Subcutaneous abdominal adipose tissue (tissue), 5 donors: ENCODE data around the gene SLC9A2.

Experiments used
- H3K27ac ChIP-seq: one replicate; pipeline ENCODE4 v1.7.0; 2013; ENCODE audit warnings: low read depth, mild to moderate bottlenecking, inconsistent platforms, low read length, moderate library complexity
- H3K27me3 ChIP-seq, 5 donors: one replicate each; pipeline ENCODE4 v1.7.0; 2013; ENCODE audit warnings: low read length in 5 of 5, inconsistent platforms in 1 of 5; ENCODE audit not compliant: control insufficient read depth in 5 of 5, insufficient read depth in 4 of 5
- H3K36me3 ChIP-seq, 5 donors: one replicate each; pipeline ENCODE4 v1.7.0; 2013; ENCODE audit warnings: low read length in 5 of 5; ENCODE audit not compliant: control insufficient read depth in 5 of 5, insufficient read depth in 5 of 5
- H3K4me1 ChIP-seq, 5 donors: one replicate each; pipeline ENCODE4 v1.7.0; 2013; ENCODE audit warnings: low read length in 5 of 5, mild to moderate bottlenecking in 3 of 5, moderate library complexity in 1 of 5; ENCODE audit not compliant: control insufficient read depth in 5 of 5, insufficient read depth in 5 of 5
- H3K4me3 ChIP-seq, 5 donors: one replicate each; pipeline ENCODE4 v1.7.0; 2013; ENCODE audit warnings: low read length in 5 of 5, low read depth in 1 of 5
- H3K9ac ChIP-seq, 5 donors: one replicate each; pipeline ENCODE4 v1.7.0; 2013; ENCODE audit warnings: low read length in 5 of 5, mild to moderate bottlenecking in 4 of 5, moderate library complexity in 3 of 5
- H3K9me3 ChIP-seq, 5 donors: one replicate each; pipeline ENCODE4 v1.7.0; 2013; ENCODE audit warnings: low read length in 5 of 5; ENCODE audit not compliant: control insufficient read depth in 5 of 5
- donor health status: healthy.
- donor health status: healthy.
- donor health status: healthy.
- donor health status: healthy.
- donor health status: healthy.

SLC9A2 gene

DNA sequence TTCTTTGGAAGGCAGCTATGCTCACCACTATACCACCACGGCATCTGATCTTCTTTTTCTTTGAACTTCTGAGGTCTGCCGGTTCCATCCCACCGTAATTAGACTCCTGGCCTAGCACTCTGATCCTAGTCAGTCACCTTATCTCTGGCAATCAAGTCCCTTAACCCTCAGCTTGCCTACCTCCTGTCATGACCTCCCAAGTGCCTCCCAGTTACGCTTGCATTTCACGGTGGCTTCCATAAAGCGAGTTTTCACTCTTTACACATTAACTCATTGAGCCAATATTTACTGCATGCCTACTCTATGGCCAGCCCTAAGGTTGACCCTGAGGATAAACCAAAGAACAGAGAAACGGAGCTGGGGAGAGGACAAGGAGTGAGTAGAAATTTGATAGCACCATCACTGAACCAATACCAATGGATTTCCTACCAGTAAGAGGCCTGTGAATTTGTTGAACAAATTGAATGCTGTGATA is 104.7 kb downstream of the SLC9A2 start:
- H3K27me3 ChIP-seq: no peaks in the 10 kb centered on the region
- no peaks in the 10 kb centered on the region for H3K9me3 ChIP-seq
- peaks cover 0 to 5% (median 1%) of the 10 kb centered on the region in 5 donors for H3K4me1 ChIP-seq
- no peak overlapping the region for H3K9ac ChIP-seq
- H3K27ac ChIP-seq: no peak overlapping the region
- peaks cover 23 to 75% (median 62%) of the 10 kb centered on the region in 5 donors for H3K36me3 ChIP-seq
- no peak overlapping the region for H3K4me3 ChIP-seq

DNA sequence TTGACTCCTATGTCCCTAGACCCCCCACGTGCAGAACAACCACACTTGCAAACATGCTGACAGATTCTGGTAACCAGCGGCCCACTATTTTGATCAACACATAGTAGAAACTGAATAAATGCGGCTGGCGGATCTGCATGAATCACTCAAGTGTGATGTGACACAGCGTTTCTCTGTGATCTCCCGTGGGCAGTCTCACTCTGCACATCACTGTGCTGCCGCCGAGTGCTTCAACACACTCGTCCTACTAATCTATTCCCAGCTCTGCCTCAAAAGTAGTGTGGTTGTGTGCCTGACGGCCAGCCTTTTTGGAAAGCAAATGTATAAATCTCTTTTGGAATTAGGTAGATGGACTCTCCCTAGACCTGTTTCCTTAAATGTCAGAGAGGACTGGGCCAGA is 105.2 kb downstream of the SLC9A2 start:
- Histone ChIP-seq H3K9ac (no peak overlapping the region), H3K4me1 (peaks cover 0 to 5% (median 0%) of the 10 kb centered on the region in 5 donors), H3K27me3 (no peaks in the 10 kb centered on the region), H3K4me3 (no peak overlapping the region), H3K36me3 (peaks cover 28 to 72% (median 62%) of the 10 kb centered on the region in 5 donors), H3K27ac (no peak overlapping the region), H3K9me3 (no peaks in the 10 kb centered on the region)

DNA sequence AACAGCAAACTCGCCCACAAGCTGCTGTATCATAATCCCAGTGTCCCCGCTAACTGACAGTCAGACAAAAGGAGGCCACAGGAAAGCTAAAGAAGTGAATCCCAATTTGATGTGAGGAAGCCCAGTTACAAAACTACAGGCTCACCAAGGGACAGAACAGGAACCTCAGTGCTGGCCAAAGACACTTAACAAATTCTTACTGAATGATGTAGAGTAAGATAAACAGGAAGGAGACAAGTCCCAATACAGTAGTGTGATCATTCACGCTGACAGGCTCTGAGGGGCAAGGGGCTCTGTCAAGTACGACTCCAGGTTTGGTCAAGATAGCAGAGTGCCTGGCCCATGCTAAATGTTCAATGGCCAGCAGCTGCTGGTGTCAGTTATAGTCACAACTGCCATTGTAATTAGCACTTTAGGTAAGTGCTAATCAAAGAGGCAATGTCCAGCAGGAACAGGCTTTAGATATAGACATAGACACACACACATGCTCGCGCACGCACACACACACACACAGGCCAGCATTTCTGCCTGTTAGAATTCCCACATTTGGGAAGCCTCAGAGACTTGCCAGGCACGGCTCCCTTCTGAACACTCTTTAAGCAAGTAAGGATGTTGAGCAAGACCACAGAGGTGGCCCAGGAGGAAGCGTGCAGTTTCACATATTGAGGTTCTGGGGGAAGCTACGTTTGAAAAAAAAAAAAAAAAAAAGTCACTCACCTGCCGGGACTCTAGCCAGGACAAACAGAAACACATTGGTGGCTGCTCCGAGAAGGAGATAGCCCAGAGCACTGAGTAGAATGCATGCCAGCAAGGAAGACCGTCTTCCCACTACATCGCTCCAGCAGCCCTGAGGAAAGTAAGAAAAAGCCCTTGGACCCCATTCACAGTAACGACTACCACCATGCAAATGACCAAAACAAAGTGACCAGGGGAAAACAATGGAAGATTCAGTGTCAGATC is 107.1 kb downstream of the SLC9A2 start:
- Histone ChIP-seq H3K27ac (no peak overlapping the region), H3K4me3 (no peak overlapping the region), H3K36me3 (peaks cover 29 to 64% (median 52%) of the 10 kb centered on the region in 5 donors), H3K27me3 (no peaks in the 10 kb centered on the region), H3K9ac (no peak overlapping the region), H3K4me1 (peaks cover 0 to 5% (median 0%) of the 10 kb centered on the region in 5 donors), H3K9me3 (no peaks in the 10 kb centered on the region)

DNA sequence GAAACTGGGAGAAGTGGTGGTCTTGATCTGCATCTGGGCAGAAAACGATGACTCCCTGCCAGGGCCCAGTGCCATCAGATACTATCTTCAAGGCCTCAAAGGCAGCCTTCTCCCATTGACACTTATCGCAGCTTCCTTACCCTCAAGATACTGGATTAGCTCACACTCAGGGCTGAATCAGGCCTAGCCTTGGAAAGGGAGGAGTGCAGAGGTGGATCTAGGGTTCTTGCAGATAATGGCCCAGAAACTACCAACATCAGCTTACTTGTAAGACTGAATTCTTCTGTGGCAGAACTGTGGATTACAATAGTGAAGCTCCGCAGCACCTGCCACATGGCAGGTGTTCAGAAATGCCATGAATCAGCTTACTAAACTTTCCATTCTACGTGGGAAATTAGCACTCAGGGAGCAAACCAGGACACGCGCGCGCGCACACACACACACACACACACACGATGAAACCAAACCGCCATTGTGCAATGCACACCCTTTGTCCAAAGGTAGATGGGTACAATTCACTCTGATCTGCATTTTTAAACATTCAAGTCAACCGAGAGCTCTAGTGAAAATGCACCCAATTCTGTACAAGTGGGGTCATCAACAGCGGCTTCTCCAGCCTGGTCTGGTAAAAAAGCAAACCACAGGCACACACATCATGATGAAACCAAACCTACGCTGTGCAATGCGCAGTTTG is 116.2 kb downstream of the SLC9A2 start:
- peak overlapping the region; percentile 90 to 99 (median 93) for H3K4me3 ChIP-seq
- H3K36me3 ChIP-seq: peaks cover 5 to 10% (median 6%) of the 10 kb centered on the region in 5 donors
- H3K9ac ChIP-seq: peak overlapping the region in 2 of 5 donors; percentile 94 to 95
- peaks cover 0 to 25% (median 23%) of the 10 kb centered on the region in 5 donors for H3K4me1 ChIP-seq
- H3K27me3 ChIP-seq: no peaks in the 10 kb centered on the region
- H3K27ac ChIP-seq: peak overlapping the region; percentile 65
- H3K9me3 ChIP-seq: no peaks in the 10 kb centered on the region

DNA sequence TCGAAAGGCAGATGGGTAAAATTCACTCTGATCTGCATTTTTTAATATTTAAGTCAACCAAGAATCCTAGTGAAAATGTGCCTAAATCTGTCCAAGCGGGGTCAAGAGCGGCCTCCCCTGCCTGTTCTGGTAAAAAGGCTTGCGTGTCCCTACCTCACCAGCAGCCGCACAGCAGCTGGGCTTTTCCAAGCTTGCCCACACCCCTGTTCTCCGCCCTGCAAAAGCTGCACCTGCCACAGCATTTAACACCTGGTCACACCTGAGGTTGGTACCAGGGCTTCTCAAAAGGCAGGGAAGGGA is 116.7 kb downstream of the SLC9A2 start:
- Histone ChIP-seq H3K9ac (peak overlapping the region; percentile 50 to 95 (median 87)), H3K9me3 (no peaks in the 10 kb centered on the region), H3K27me3 (no peaks in the 10 kb centered on the region), H3K36me3 (peaks cover 5 to 7% (median 6%) of the 10 kb centered on the region in 5 donors), H3K4me3 (peak overlapping the region; percentile 90 to 99 (median 93)), H3K4me1 (peaks cover 0 to 25% (median 23%) of the 10 kb centered on the region in 5 donors), H3K27ac (peak overlapping the region; percentile 65)

DNA sequence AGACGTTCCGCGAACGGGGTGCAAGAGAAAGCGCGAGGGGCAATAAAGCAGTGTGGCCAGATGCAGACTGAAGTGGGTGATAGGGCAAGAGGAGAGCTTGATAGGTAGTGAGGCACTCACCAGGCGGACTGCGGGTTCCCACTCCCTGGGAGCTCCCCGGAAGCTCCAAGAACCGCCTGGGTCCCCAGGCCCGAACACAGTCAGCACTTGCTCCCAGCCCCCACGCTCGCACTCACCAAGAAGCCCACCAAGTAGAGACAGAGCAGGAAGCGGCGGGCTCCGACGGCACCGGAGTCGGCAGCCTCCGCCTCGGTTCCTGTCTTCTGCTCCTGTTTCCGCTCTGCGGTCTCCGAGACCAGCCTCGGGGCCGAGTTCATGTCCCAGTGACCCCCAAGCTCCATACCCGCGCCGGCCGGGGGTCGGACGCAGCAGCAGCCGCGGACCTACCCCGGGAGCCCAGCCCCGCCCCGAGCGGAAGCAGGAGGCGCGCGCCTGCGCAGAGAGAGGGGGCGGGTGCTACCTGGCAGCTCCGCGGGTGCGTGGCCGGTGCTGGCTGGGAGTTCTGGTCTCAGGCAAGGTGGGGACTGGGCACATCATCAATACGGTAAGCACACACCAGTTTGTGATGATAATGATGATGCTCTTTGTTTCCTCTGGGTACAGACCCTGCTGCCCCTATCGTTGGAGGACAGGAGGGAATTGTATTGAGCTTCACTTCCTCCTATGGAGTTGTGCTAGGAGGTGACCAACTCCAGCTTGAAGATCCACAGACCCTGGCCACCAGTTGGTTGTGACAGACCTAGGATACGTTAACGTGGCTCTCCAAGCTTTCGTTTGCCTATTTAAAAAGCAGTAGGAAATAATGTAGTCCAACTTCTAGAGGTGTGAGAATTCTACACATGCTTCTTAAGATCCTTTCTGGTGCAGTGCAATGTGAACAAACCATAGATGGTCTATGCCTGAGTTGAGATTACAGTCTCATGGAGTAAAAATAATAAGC is 117.4 kb downstream of the SLC9A2 start:
- H3K9me3 ChIP-seq: no peaks in the 10 kb centered on the region
- H3K9ac ChIP-seq: peak overlapping the region; percentile 50 to 95 (median 87)
- H3K27ac ChIP-seq: peak overlapping the region; percentile 65
- peak overlapping the region; percentile 90 to 99 (median 93) for H3K4me3 ChIP-seq
- no peaks in the 10 kb centered on the region for H3K27me3 ChIP-seq
- peaks cover 2 to 3% (median 3%) of the 10 kb centered on the region in 5 donors for H3K36me3 ChIP-seq
- H3K4me1 ChIP-seq: peaks cover 0 to 25% (median 23%) of the 10 kb centered on the region in 5 donors

DNA sequence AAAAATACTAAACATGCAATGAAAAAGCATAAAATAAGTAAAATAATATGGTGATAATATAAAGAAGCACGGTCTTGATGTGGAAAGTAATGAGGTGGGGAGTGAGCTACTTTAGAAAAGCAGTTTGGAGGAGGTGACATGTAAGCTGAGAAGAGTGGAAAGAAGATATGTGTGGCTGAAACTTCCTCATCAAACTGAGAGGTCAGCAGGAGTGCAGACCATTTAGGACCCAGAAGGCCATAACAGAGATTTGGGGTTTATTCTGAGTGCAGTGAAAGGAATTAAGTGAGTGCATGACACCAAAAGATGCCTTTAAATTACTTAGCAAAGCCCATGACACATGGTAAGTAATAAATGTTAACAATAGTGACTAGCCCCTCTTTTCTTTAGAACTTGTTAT is 118.1 kb downstream of the SLC9A2 start:
- Histone ChIP-seq H3K4me3 (peak overlapping the region in 4 of 5 donors; percentile 90 to 95 (median 92)), H3K4me1 (peaks cover 0 to 25% (median 23%) of the 10 kb centered on the region in 5 donors), H3K36me3 (no peaks in the 10 kb centered on the region), H3K27me3 (no peaks in the 10 kb centered on the region), H3K9ac (peak overlapping the region in 3 of 5 donors; percentile 85 to 95 (median 94)), H3K9me3 (no peaks in the 10 kb centered on the region), H3K27ac (no peak overlapping the region)

DNA sequence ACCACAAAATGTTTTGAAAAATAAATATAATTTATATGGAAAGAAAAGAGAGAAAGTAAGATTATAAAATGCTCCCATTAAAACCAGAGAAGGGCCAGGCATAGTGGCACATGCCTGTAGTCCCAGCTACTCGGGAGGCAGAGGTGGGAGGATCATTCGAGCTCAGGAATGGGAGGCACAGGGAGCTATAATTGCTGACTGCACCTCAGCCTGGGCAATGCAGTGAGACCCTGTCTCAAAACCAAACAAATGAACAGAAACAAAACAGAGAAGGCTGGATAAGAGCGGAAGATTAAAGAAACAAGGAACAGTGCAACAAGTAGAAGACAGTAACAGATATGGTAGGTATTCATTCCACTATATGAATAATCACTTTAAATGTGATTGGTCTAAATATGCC is 123.9 kb downstream of the SLC9A2 start:
- Histone ChIP-seq H3K9me3 (no peaks in the 10 kb centered on the region), H3K27ac (no peak overlapping the region), H3K9ac (no peak overlapping the region), H3K4me1 (no peaks in the 10 kb centered on the region), H3K36me3 (no peaks in the 10 kb centered on the region), H3K4me3 (no peak overlapping the region), H3K27me3 (no peaks in the 10 kb centered on the region)

GRCh38 chr2:102748107-102748506 is 128.8 kb downstream of the SLC9A2 start:
- Histone ChIP-seq H3K27me3 (no peaks in the 10 kb centered on the region), H3K4me3 (no peak overlapping the region), H3K9me3 (no peaks in the 10 kb centered on the region)

More at GRCh38 chr2:102748107-102748506, 128.8 kb downstream of the SLC9A2 start:
- H3K27ac ChIP-seq: no peak overlapping the region
- H3K4me1 ChIP-seq: no peaks in the 10 kb centered on the region
- H3K9ac ChIP-seq: no peak overlapping the region
- H3K36me3 ChIP-seq: no peaks in the 10 kb centered on the region
